GM12865 (cell line): ENCODE data around the gene ZBTB43.
"Not testable (repeated sequence)": the region's sequence is repeated elsewhere in the genome, so short reads cannot be mapped to it uniquely, and the experiment has no call there.

Experiments
- DNase-seq: peaks from one replicate; pipeline ENCODE4 v3.0.0; 2010; ENCODE audit warnings: low read depth
- H3K4me3 ChIP-seq: 2 replicates; pipeline ENCODE4 v1.5.1; 2011; ENCODE audit warnings: mild to moderate bottlenecking, low read depth, low read length, control low read depth
- CTCF ChIP-seq: IDR thresholded peaks from 2 replicates; pipeline ENCODE4 v1.5.1; 2011; ENCODE audit warnings: low read length, control low read depth, low read depth, inconsistent platforms; ENCODE audit not compliant: insufficient read depth; ENCODE audit errors: missing control alignments

ZBTB43 gene

GRCh38 chr9:126802318-126803059 is 2.4 kb upstream of the ZBTB43 start:
- H3K4me3 ChIP-seq = no peak overlapping the region
- DNase-seq = no peak
- no peak for TF ChIP-seq CTCF

- peak overlapping the region; percentile 67 for H3K4me3 ChIP-seq
- DNase-seq = no peak
- TF ChIP-seq CTCF = no peak
Observed at GRCh38 chr9:126804198-126804695, 593 bp upstream of the ZBTB43 start.

- peak; percentile 90 for DNase-seq
- no peak for TF ChIP-seq CTCF
- peak overlapping the region; percentile 67 for H3K4me3 ChIP-seq
Observed at GRCh38 chr9:126805554-126806262, 868 bp downstream of the ZBTB43 start.

- TF ChIP-seq CTCF = no peak
- DNase-seq = no peak
- peak overlapping the region; percentile 67 for H3K4me3 ChIP-seq
Observed at GRCh38 chr9:126806336-126806735, 1.5 kb downstream of the ZBTB43 start.

GRCh38 chr9:126809068-126809467 is 4.2 kb downstream of the ZBTB43 start:
- DNase-seq = no peak
- H3K4me3 ChIP-seq = no peak overlapping the region
- TF ChIP-seq CTCF = no peak

GRCh38 chr9:126810221-126810620 is 5.4 kb downstream of the ZBTB43 start:
- not testable (repeated sequence) for DNase-seq, H3K4me3 ChIP-seq

GRCh38 chr9:126813072-126813471 is 8.2 kb downstream of the ZBTB43 start:
- no peak for DNase-seq
- no peak for TF ChIP-seq CTCF
- no peak overlapping the region for H3K4me3 ChIP-seq
